ENCODE results near the gene RALGAPA2. TPM values are rescaled to one million over a fixed set of nuclear protein-coding genes. Genes with fewer than 3 reads are reported as not detected.

Gene RALGAPA2
- total and polyA plus RNA-seq, 7 donors, result 8.4 to 23.2 (median 18.5) TPM

DNA sequence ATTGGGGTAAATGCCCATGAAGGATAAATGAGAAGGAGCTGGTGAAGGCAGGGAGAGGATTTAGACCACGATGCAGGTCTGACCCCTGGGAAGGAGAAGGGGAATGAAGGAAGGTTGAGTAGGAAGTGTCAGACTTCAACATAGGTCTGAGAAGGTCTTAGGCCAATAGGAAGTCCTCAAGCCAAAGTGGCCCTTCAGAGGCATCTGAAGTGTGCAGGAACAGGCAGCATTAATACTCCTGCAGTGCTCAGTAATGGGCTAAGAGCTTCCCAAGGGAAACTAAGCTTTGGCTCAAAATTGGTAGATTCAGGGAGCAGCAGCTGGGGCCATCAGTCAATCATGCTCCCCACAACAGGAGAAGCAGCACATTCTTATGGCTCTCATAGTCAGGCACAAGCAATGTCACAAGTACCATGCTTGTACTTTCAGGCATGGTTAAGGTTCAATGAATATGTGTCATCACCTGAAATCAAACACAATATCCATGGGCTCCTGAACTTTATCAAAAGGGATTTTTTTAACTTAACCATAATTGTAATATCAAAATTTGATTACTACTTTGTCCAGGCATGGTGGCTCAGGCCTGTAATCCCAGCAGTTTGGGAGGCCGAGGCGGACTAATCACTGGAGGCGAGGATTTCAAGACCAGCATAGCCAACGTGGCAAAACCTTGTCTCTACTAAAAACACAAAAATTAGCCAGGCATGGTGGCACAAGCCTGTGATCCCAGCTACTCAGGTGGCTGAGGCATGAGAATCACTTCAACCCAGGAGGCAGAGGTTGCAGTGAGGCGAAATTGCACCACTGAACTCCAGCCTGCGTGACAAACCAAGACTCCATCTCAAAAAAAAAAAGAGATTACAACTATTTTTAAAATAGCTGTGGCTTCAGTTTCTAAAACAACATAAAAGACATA lies 9.9 kb downstream of the RALGAPA2 start:
- no peak for TF ChIP-seq POLR2A (IDR thresholded peaks at IDR 0.05)
- TF ChIP-seq EP300 (IDR thresholded peaks at IDR 0.05), result no peak
- TF ChIP-seq, protein P1, sequence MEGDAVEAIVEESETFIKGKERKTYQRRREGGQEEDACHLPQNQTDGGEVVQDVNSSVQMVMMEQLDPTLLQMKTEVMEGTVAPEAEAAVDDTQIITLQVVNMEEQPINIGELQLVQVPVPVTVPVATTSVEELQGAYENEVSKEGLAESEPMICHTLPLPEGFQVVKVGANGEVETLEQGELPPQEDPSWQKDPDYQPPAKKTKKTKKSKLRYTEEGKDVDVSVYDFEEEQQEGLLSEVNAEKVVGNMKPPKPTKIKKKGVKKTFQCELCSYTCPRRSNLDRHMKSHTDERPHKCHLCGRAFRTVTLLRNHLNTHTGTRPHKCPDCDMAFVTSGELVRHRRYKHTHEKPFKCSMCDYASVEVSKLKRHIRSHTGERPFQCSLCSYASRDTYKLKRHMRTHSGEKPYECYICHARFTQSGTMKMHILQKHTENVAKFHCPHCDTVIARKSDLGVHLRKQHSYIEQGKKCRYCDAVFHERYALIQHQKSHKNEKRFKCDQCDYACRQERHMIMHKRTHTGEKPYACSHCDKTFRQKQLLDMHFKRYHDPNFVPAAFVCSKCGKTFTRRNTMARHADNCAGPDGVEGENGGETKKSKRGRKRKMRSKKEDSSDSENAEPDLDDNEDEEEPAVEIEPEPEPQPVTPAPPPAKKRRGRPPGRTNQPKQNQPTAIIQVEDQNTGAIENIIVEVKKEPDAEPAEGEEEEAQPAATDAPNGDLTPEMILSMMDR (IDR thresholded peaks at IDR 0.05), result no peak
- Histone ChIP-seq H3K9me3 (no peaks in the 10 kb centered on the region), H3K27me3 (no peaks in the 10 kb centered on the region), H3K4me1 (peaks cover 0 to 7% (median 0%) of the 10 kb centered on the region in 4 donors), H3K36me3 (no peaks in the 10 kb centered on the region), H3K27ac (no peak overlapping the region), H3K4me3 (no peak overlapping the region)
- WGBS, 2 donors, result 93 to 94% methylated on average over 7 of the region's 7 CpGs
- DNase-seq, result no peak
- intact Hi-C loops (cut with DNase I), result no loop called here

DNA sequence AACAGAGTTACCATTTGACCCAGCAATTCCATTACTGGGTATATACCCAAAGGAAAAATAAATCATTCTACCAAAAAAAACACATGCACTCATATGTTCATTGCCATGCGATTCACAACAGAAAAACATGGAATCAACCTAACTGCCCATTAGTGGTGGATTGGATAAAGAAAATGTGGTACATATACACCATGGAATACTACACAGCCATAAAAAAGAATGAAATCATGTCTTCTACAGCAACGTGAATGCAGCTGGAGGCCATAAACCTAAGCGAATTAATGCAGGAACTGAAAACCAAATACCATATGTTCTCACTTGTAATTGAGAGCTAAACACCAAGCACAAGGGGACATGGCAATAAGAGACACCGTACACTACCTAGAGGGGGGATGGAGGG lies 12.5 kb downstream of the RALGAPA2 start:
- DNase-seq, result no peak
- Histone ChIP-seq H3K9me3 (no peaks in the 10 kb centered on the region), H3K27ac (no peak overlapping the region), H3K4me1 (peaks cover 0 to 7% (median 0%) of the 10 kb centered on the region in 4 donors), H3K4me3 (no peak overlapping the region), H3K27me3 (no peaks in the 10 kb centered on the region), H3K36me3 (no peaks in the 10 kb centered on the region)
- intact Hi-C loops (cut with DNase I), result no loop called here
- TF ChIP-seq, protein P1 (IDR thresholded peaks at IDR 0.05), result no peak
- TF ChIP-seq POLR2AphosphoS5 (IDR thresholded peaks at IDR 0.05) (no peak), EP300 (IDR thresholded peaks at IDR 0.05) (no peak), POLR2A (IDR thresholded peaks at IDR 0.05) (no peak)
- WGBS, 2 donors, result 87 to 91% methylated on average over 4 of the region's 4 CpGs

DNA sequence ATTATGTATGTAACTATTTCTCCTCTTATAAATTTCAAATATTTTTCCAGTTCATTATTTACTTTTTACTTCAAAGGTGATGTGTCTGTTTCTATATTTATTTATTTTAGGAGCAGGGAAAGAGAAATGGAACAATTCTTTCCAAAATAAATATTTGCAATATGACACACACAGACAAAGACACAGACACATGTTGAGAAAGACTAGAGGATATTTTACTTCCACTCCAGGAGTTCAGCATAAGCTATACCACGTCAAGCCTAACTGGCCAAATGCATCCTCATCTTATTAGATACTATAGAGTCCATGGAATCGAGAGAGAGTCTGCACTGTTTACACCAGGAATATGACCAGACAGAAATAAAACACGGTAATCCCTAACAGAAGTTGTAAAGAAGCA lies 13.3 kb downstream of the RALGAPA2 start:
- Histone ChIP-seq H3K4me3 (no peak overlapping the region), H3K9me3 (no peaks in the 10 kb centered on the region), H3K27me3 (no peaks in the 10 kb centered on the region), H3K36me3 (no peaks in the 10 kb centered on the region), H3K4me1 (peaks cover 0 to 7% (median 0%) of the 10 kb centered on the region in 4 donors), H3K27ac (no peak overlapping the region)
- no peak for DNase-seq
- no peak for TF ChIP-seq POLR2AphosphoS5 (IDR thresholded peaks at IDR 0.05)
- TF ChIP-seq, protein P1 (IDR thresholded peaks at IDR 0.05), result no peak
- intact Hi-C loops (cut with DNase I), result no loop called here
- WGBS, 2 donors, result 32 to 75% methylated on average over 3 of the region's 3 CpGs

DNA sequence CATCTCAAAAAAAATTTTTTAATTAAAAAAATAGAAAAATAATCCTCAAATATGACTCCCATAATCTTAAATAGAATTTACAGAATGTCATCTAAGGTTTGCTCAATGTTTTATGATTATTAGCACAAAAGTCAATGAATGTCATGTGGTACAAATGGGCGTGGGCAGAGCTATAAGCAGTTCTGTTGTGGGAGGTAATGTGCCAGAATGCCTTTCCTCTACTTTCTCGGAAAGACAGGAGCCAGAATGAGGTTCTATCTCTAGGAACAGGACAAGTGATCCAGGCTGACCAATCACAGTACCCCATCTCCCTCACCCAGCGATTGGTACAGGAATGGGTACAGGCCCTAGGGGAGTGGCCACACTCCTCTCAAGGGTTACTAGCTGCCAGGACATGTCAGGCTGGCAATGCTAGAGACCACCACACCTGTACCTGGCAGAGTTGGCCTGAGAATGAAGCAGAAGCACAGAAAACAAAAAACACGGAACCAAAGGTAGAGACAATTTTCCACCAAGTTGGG lies 15.1 kb downstream of the RALGAPA2 start:
- H3K27ac ChIP-seq, result no peak overlapping the region
- H3K36me3 ChIP-seq, result no peaks in the 10 kb centered on the region
- H3K9me3 ChIP-seq, result no peaks in the 10 kb centered on the region
- DNase-seq, result no peak
- H3K4me3 ChIP-seq, result no peak overlapping the region
- WGBS, 2 donors, result 46 to 76% methylated on average over 4 of the region's 4 CpGs
- H3K27me3 ChIP-seq, result no peaks in the 10 kb centered on the region
- TF ChIP-seq EP300 (IDR thresholded peaks at IDR 0.05), result no peak
- TF ChIP-seq POLR2A (IDR thresholded peaks at IDR 0.05), result no peak
- no peak for TF ChIP-seq POLR2AphosphoS5 (IDR thresholded peaks at IDR 0.05)
- H3K4me1 ChIP-seq, result peaks cover 0 to 7% (median 0%) of the 10 kb centered on the region in 4 donors
- intact Hi-C loops (cut with DNase I), result no loop called here

DNA sequence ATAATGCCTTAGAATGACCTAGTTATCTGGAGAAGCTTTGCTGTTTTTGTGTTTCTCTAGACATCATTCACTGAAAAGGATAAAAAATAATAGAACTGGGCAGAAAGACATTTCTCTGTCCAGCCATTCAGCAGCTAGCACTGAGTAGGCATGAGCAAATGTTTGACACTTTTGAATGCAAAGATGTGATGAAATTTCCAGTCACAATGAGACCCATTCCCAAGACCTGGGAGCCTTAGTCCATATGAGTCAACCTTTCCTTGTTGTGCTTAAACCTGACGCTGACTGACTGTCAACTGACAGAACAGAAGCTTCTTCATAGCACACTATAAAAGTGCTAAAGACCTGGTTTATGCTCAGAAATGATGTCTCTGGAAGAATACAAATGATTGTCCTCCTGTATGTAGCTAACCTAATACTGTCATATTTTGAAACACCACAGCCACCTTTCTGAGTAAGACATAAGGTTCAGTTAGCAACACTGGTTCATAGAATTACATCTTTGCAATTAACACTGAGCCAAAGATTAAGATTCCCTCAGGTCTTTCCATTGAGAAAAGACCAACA lies 17.1 kb downstream of the RALGAPA2 start:
- WGBS, 2 donors, result 88 to 96% methylated on average over 1 of the region's 1 CpG
- Histone ChIP-seq H3K4me1 (peaks cover 0 to 7% (median 0%) of the 10 kb centered on the region in 4 donors), H3K4me3 (no peak overlapping the region), H3K9me3 (no peaks in the 10 kb centered on the region), H3K36me3 (no peaks in the 10 kb centered on the region), H3K27ac (no peak overlapping the region), H3K27me3 (no peaks in the 10 kb centered on the region)
- intact Hi-C loops (cut with DNase I), result no loop called here
- TF ChIP-seq POLR2A (IDR thresholded peaks at IDR 0.05), result no peak
- TF ChIP-seq, protein P1 (IDR thresholded peaks at IDR 0.05), result no peak
- TF ChIP-seq POLR2AphosphoS5 (IDR thresholded peaks at IDR 0.05), result no peak
- TF ChIP-seq EP300 (IDR thresholded peaks at IDR 0.05), result no peak
- no peak for DNase-seq
